Measurements from ENCODE around the gene ODC1. TPM values are rescaled to one million over a fixed set of nuclear protein-coding genes. Genes with fewer than 3 reads are reported as not detected.
A peak's percentile ranks its signal among the peaks of the same experiment; 100 is the strongest.

The ODC1 gene
- 100 to 1,000 TPM in 1 of 4 donors, 10 to 100 TPM in 3; 39.5 to 140 (median 57.6) TPM for total RNA-seq

DNA sequence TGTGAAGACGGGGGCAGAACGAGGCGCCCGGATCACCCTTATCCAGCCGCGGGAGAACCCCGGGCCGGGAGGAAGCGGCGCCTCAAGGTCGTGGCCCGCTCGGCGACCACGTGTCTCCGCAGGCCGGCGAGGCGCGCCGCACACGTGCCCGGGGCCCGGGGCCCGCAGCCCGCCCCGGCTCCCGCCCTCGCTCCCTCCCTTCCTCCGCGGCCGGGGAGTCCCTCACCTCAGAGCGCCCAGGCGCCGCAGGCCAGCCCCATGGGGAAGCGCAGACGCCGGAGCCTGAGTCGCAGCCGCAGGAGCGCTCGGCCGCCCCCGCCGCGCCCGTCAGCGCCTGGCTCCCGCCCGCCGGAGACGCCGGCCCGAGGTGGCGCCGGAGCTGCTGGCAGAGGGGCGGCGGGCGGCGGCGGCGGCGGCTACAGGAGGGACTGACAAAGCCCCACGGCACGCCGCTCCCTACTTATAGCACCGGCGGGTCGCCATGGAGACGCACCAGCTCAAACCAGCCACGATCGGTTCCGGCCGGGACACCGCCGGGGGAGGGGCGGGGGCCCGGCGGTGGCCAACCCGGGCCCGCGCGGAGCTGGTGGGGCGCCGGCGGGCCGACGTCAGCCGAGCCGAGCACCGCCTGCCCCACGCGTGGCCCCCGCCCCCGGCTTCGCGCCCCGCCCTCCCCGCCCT lies at the start of gene ODC1:
ODC1 (minus strand) TSS at position 433 of the 681 bp plus-strand sequence. CDS start 3,295 bp downstream, outside the sequence.
- DNase-seq, result peak; percentile 94 to 95
- Histone ChIP-seq H3K27me3 (no peaks in the 10 kb centered on the region), H3K36me3 (no peaks in the 10 kb centered on the region), H3K9me3 (no peaks in the 10 kb centered on the region), H3K27ac (peak within 1 kb of the TSS; percentile 95 to 98), H3K4me3 (peak within 1 kb of the TSS; percentile 63 to 70), H3K4me1 (peaks cover 0 to 12% of the 10 kb centered on the region in 2 donors)
- intact Hi-C loops (cut with DNase I; ENCODE audit: low total_unique reads), result no loop called here
- TF ChIP-seq POLR2A (IDR thresholded peaks at IDR 0.05) (peak; percentile 43 to 69), CTCF (IDR thresholded peaks at IDR 0.05) (peak in 1 of 4 experiments; percentile 5)

- intact Hi-C loops (cut with DNase I; ENCODE audit: low total_unique reads), result no loop called here
- H3K36me3 ChIP-seq, result no peaks in the 10 kb centered on the region
- no peak overlapping the region for H3K27ac ChIP-seq
- DNase-seq, result no peak
- H3K9me3 ChIP-seq, result no peaks in the 10 kb centered on the region
- H3K27me3 ChIP-seq, result no peaks in the 10 kb centered on the region
- H3K4me3 ChIP-seq, result no peak overlapping the region
- no peaks in the 10 kb centered on the region for H3K4me1 ChIP-seq
- TF ChIP-seq POLR2A (IDR thresholded peaks at IDR 0.05) (no peak), CTCF (IDR thresholded peaks at IDR 0.05) (no peak)
Measured at GRCh38 chr2:10497797-10498251, 49.7 kb upstream of the ODC1 start.

- Histone ChIP-seq H3K4me1 (no peaks in the 10 kb centered on the region), H3K4me3 (no peak overlapping the region), H3K9me3 (no peaks in the 10 kb centered on the region), H3K36me3 (no peaks in the 10 kb centered on the region), H3K27ac (no peak overlapping the region), H3K27me3 (no peaks in the 10 kb centered on the region)
- intact Hi-C loops (cut with DNase I; ENCODE audit: low total_unique reads), result no loop called here
- TF ChIP-seq CTCF (IDR thresholded peaks at IDR 0.05), result no peak
- TF ChIP-seq POLR2A (IDR thresholded peaks at IDR 0.05), result no peak
- no peak for DNase-seq
Measured at GRCh38 chr2:10495988-10496313, 47.8 kb upstream of the ODC1 start.

DNA sequence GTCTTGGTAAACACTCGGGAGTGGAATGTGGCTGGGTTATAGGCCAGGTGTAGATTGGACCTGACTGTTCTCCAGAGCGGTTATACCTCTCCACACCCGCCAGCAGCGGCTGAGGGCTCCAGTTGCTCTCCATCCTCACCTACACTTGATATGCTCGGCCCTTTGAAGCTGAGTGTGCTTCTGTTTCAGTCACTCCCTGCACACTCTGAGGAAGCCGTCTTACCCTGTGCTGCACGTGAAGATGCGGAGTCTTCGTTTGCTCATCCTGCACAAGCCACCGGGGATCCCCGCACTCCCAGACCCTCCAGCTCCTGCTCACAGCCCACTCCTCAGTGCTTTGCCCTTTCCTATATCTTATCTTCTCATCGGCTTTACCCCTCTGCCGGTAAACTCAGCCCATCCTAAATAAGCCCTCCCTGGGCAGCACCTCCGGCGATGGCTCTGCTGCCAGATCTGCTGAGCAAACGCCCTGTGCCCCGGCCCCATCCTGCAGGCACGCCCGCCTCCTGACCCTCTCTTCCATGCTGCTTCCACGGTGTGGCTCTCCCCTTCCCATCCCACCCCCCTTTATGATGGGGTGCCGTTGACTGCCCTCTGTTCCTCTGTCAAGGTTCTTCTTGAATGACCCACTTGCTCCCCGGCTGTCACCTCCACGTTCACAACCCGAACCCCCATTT lies 47.3 kb upstream of the ODC1 start:
- H3K27me3 ChIP-seq, result no peaks in the 10 kb centered on the region
- intact Hi-C loops (cut with DNase I; ENCODE audit: low total_unique reads), result no loop called here
- H3K36me3 ChIP-seq, result no peaks in the 10 kb centered on the region
- H3K9me3 ChIP-seq, result no peaks in the 10 kb centered on the region
- no peak overlapping the region for H3K27ac ChIP-seq
- H3K4me1 ChIP-seq, result no peaks in the 10 kb centered on the region
- no peak for DNase-seq
- H3K4me3 ChIP-seq, result no peak overlapping the region
- no peak for TF ChIP-seq POLR2A (IDR thresholded peaks at IDR 0.05)
- TF ChIP-seq CTCF (IDR thresholded peaks at IDR 0.05), result no peak

- no peak for DNase-seq
- no peaks in the 10 kb centered on the region for H3K27me3 ChIP-seq
- no peak overlapping the region for H3K4me3 ChIP-seq
- no peaks in the 10 kb centered on the region for H3K36me3 ChIP-seq
- TF ChIP-seq POLR2A (IDR thresholded peaks at IDR 0.05) (no peak), CTCF (IDR thresholded peaks at IDR 0.05) (no peak)
- intact Hi-C loops (cut with DNase I; ENCODE audit: low total_unique reads), result no loop called here
- H3K27ac ChIP-seq, result no peak overlapping the region
- H3K4me1 ChIP-seq, result no peaks in the 10 kb centered on the region
- H3K9me3 ChIP-seq, result no peaks in the 10 kb centered on the region
Measured at GRCh38 chr2:10494351-10495066, 46.4 kb upstream of the ODC1 start.

Measured in uterus (tissue), 4 donors.